Ureter (tissue), 1 donor: ENCODE data around the gene ZCWPW1. TPM values are rescaled to one million over a fixed set of nuclear protein-coding genes. Genes with fewer than 3 reads are reported as not detected.
A peak's percentile ranks its signal among the peaks of the same experiment; 100 is the strongest.
"Not testable (repeated sequence)": the region's sequence is repeated elsewhere in the genome, so short reads cannot be mapped to it uniquely, and the experiment has no call there.

Experiments
- DNase-seq: peaks from one replicate; pipeline ENCODE4 v3.0.0-alpha.2; 2020; ENCODE audit warnings: low spot score
- total RNA-seq: library from RNA; stranded (reverse); gene quantifications from one replicate; pipeline ENCODE4 v1.2.4, GENCODE V29; 2023
- donor health status: DM: yes; HTN: yes; CAD: no.

ZCWPW1 gene
- total RNA-seq, 1 donor from 2014 or later = 4.3 TPM

- not testable (repeated sequence) for DNase-seq
These were observed 54.5 kb downstream of the ZCWPW1 start for GRCh38 chr7:100373870-100374598.

GRCh38 chr7:100373261-100373831 lies 55.2 kb downstream of the ZCWPW1 start, which contains the start of gene PILRA:
Gene PILRA, plus strand, starts transcription at chr7:100373487. Its CDS starts 170 bp downstream, at chr7:100373657.
- no peak for DNase-seq

GRCh38 chr7:100372694-100373093 lies 55.8 kb downstream of the ZCWPW1 start:
- DNase-seq = no peak

GRCh38 chr7:100372256-100372655 lies 56.2 kb downstream of the ZCWPW1 start:
- DNase-seq = no peak

- no peak for DNase-seq
These were observed 56.8 kb downstream of the ZCWPW1 start for GRCh38 chr7:100371561-100372171.

- DNase-seq = no peak
These were observed 57.8 kb downstream of the ZCWPW1 start for GRCh38 chr7:100370746-100371145.

GRCh38 chr7:100370303-100370702 lies 58.2 kb downstream of the ZCWPW1 start:
- no peak for DNase-seq

GRCh38 chr7:100369105-100369504 lies 59.4 kb downstream of the ZCWPW1 start:
- DNase-seq = peak; percentile 55

GRCh38 chr7:100367676-100368613 lies 60.6 kb downstream of the ZCWPW1 start:
- DNase-seq = no peak

- no peak for DNase-seq
These were observed 61.3 kb downstream of the ZCWPW1 start for GRCh38 chr7:100367251-100367620.

GRCh38 chr7:100366411-100367250 lies 61.9 kb downstream of the ZCWPW1 start:
- DNase-seq = no peak

GRCh38 chr7:100365998-100366367 lies 62.5 kb downstream of the ZCWPW1 start:
- DNase-seq = not testable (repeated sequence)

- DNase-seq = no peak
These were observed 64.0 kb downstream of the ZCWPW1 start for GRCh38 chr7:100364480-100364879.

- not testable (repeated sequence) for DNase-seq
These were observed 64.7 kb downstream of the ZCWPW1 start for GRCh38 chr7:100363797-100364196.

GRCh38 chr7:100363098-100363497 lies 65.4 kb downstream of the ZCWPW1 start:
- no peak for DNase-seq

GRCh38 chr7:100360135-100360854 lies 68.2 kb downstream of the ZCWPW1 start:
- DNase-seq = no peak

GRCh38 chr7:100358857-100359212 lies 69.7 kb downstream of the ZCWPW1 start:
- DNase-seq = no peak

GRCh38 chr7:100358027-100358856 lies 70.3 kb downstream of the ZCWPW1 start, which contains the start of gene PILRB:
Gene PILRB, plus strand, starts transcription at chr7:100358117. Its CDS starts 186 bp downstream, at chr7:100358303.
- no peak for DNase-seq

- DNase-seq = no peak
These were observed 71.4 kb downstream of the ZCWPW1 start for GRCh38 chr7:100357131-100357561.
